KBM-7 (cell line): ENCODE measurements around the gene LTA4H.

Experiments used
- DNase-seq: peaks from one replicate; pipeline ENCODE4 v3.0.0-alpha.2; 2015
- in situ Hi-C: fragments of 300-500 bp; cut with MboI; formaldehyde crosslinking; loops from 2 replicates; pipeline ENCODE4 v1.14.3; 2020; ENCODE audit warnings: low sequenced_read_pairs, low pct_unique_long_range_greater_than_20kb, mixed read lengths

Gene LTA4H

GRCh38 chr12:96061864-96062453 is 26.6 kb upstream of the LTA4H start:
- in situ Hi-C loops = loop anchor here (25.0 kb wide), 2 partner anchors 150 to 325 kb away; no protein-coding TSS in a partner anchor
- peak; percentile 91 for DNase-seq

GRCh38 chr12:96061323-96061722 is 25.9 kb upstream of the LTA4H start:
- in situ Hi-C loops = loop anchor here (25.0 kb wide), 2 partner anchors 151 to 326 kb away; no protein-coding TSS in a partner anchor
- no peak for DNase-seq

GRCh38 chr12:96060041-96060440 is 24.7 kb upstream of the LTA4H start:
- in situ Hi-C loops = loop anchor here (25.0 kb wide), 2 partner anchors 152 to 327 kb away; no protein-coding TSS in a partner anchor
- no peak for DNase-seq

- in situ Hi-C loops = loop anchor here (25.0 kb wide), 2 partner anchors 154 to 329 kb away; no protein-coding TSS in a partner anchor
- no peak for DNase-seq
Measured at GRCh38 chr12:96057986-96058553, 22.7 kb upstream of the LTA4H start.

GRCh38 chr12:96056646-96057455 is 21.5 kb upstream of the LTA4H start:
- no peak for DNase-seq
- in situ Hi-C loops = loop anchor here (25.0 kb wide), 2 partner anchors 155 to 330 kb away; no protein-coding TSS in a partner anchor

- DNase-seq = no peak
- in situ Hi-C loops = loop anchor here (25.0 kb wide), 2 partner anchors 158 to 333 kb away; no protein-coding TSS in a partner anchor
Measured at GRCh38 chr12:96054244-96054610, 18.8 kb upstream of the LTA4H start.

- DNase-seq = no peak
- in situ Hi-C loops = loop anchor here (25.0 kb wide), 2 partner anchors 159 to 334 kb away; no protein-coding TSS in a partner anchor
Measured at GRCh38 chr12:96053476-96054243, 18.3 kb upstream of the LTA4H start.

GRCh38 chr12:96051756-96052485 is 16.5 kb upstream of the LTA4H start:
- in situ Hi-C loops = loop anchor here (25.0 kb wide), 2 partner anchors 160 to 335 kb away; no protein-coding TSS in a partner anchor

GRCh38 chr12:96050139-96050538 is 14.8 kb upstream of the LTA4H start:
- in situ Hi-C loops = loop anchor here (25.0 kb wide), 2 partner anchors 162 to 337 kb away; no protein-coding TSS in a partner anchor
- no peak for DNase-seq

More at GRCh38 chr12:96051756-96052485, 16.5 kb upstream of the LTA4H start:
- DNase-seq = no peak

GRCh38 chr12:96049101-96049500 is 13.7 kb upstream of the LTA4H start:
- DNase-seq = no peak
- in situ Hi-C loops = no loop called here

GRCh38 chr12:96048393-96048969 is 13.1 kb upstream of the LTA4H start:
- in situ Hi-C loops = no loop called here
- DNase-seq = no peak

- in situ Hi-C loops = no loop called here
- peak; percentile 93 for DNase-seq
Measured at GRCh38 chr12:96047229-96048211, 12.1 kb upstream of the LTA4H start.

- in situ Hi-C loops = no loop called here
- no peak for DNase-seq
Measured at GRCh38 chr12:96046543-96047228, 11.3 kb upstream of the LTA4H start.

GRCh38 chr12:96045566-96045965 is 10.2 kb upstream of the LTA4H start:
- in situ Hi-C loops = no loop called here
- no peak for DNase-seq

GRCh38 chr12:96044943-96045290 is 9.5 kb upstream of the LTA4H start:
- no peak for DNase-seq
- in situ Hi-C loops = no loop called here
